ENCODE data around the gene PHYHIPL.

Gene PHYHIPL

GRCh38 chr10:59289853-59290252 lies 113.4 kb downstream of the PHYHIPL start:
- no peak for DNase-seq

GRCh38 chr10:59290448-59290847 lies 114.0 kb downstream of the PHYHIPL start:
- DNase-seq: no peak
